B cell (primary cell): Measurements from ENCODE around the gene HSD17B14. TPM values are rescaled to one million over a fixed set of nuclear protein-coding genes. Genes with fewer than 3 reads are reported as not detected.

Experiments
- ATAC-seq: fragments of 200-7000 bp; cut with Tn5 transposase; one replicate; pipeline ENCODE4 v1.10.0; 2021; ENCODE audit warnings: low read depth, mild to moderate bottlenecking, moderate number of reproducible peaks, moderate library complexity
- CTCF ChIA-PET: fragments of 350-600 bp; sonication (Branson Sonifier 250); formaldehyde crosslinking; loops from one replicate; lab custom pipeline; 2021; ENCODE audit warnings: antibody characterized with exemption, inconsistent platforms; lab: Charles Lee
- POLR2A ChIA-PET: fragments of 350-600 bp; sonication (Branson Sonifier 250); formaldehyde crosslinking; loops from one replicate; lab custom pipeline; 2021; ENCODE audit warnings: antibody characterized with exemption; lab: Charles Lee
- DNase-seq: peaks from one replicate; pipeline ENCODE4 v3.0.0; 2013
- H2AFZ ChIP-seq: 2 replicates; pipeline ENCODE4 v1.6.1; 2012; ENCODE audit warnings: mild to moderate bottlenecking, low read depth, low read length; ENCODE audit not compliant: insufficient read depth, poor library complexity, severe bottlenecking
- H3K27ac ChIP-seq, 2 donors: 1 replicate in 1 of 2; 2 replicates in 1 of 2; pipeline ENCODE4 v1.5.1; 2012 to 2013; ENCODE audit warnings: low read length in 2 of 2, mild to moderate bottlenecking in 2 of 2, moderate library complexity in 1 of 2
- H3K27me3 ChIP-seq, 4 experiments: fragments of 200-600 bp in 1 of 4; sonication (generic) in 1 of 4; replicated peaks in 1 of 4; 1 replicate in 2 of 4; 2 replicates in 2 of 4; pipeline versions ENCODE4 v1.6.1 to v1.7.0; 2013 to 2016; ENCODE audit warnings: low read length in 3 of 4, mild to moderate bottlenecking in 2 of 4, mixed read lengths in 1 of 4, moderate library complexity in 1 of 4; ENCODE audit not compliant: insufficient read depth in 4 of 4, control insufficient read depth in 3 of 4; ENCODE audit errors: control extremely low read depth in 1 of 4
- H3K36me3 ChIP-seq, 2 experiments: replicated peaks in 1 of 2; 1 replicate in 1 of 2; 2 replicates in 1 of 2; pipeline versions ENCODE4 v1.6.1 to v1.7.1; 2013; ENCODE audit warnings: low read length in 1 of 2; ENCODE audit not compliant: insufficient read depth in 2 of 2, control insufficient read depth in 1 of 2; ENCODE audit errors: control extremely low read depth in 1 of 2, extremely low read depth in 1 of 2
- H3K4me1 ChIP-seq, 2 donors: fragments of 200-600 bp in 1 of 2; sonication (generic) in 1 of 2; 1 replicate in 1 of 2; 2 replicates in 1 of 2; pipeline versions ENCODE4 v1.5.1 to v1.6.1; 2013 to 2017; ENCODE audit warnings: low read length in 2 of 2; ENCODE audit not compliant: control insufficient read depth in 2 of 2, insufficient read depth in 2 of 2
- H3K4me2 ChIP-seq: replicated peaks from 2 replicates; pipeline ENCODE3; 2012; ENCODE audit warnings: mild to moderate bottlenecking, low read depth, low read length; ENCODE audit not compliant: poor library complexity, severe bottlenecking
- H3K4me3 ChIP-seq, 5 experiments: fragments of 200-600 bp in 1 of 5; sonication (generic) in 1 of 5; 1 replicate in 3 of 5; 2 replicates in 2 of 5; pipeline versions ENCODE4 v1.5.1 to v1.7.0; 2011 to 2016; ENCODE audit warnings: low read length in 4 of 5, mild to moderate bottlenecking in 4 of 5, low read depth in 2 of 5, control low read depth in 1 of 5, moderate library complexity in 1 of 5; ENCODE audit not compliant: insufficient read depth in 1 of 5; ENCODE audit errors: control extremely low read depth in 1 of 5, extremely low read depth in 1 of 5
- H3K79me2 ChIP-seq: fragments of 200-600 bp; sonication (generic); one replicate; pipeline ENCODE4 v1.6.0; 2016; ENCODE audit warnings: low read length; ENCODE audit not compliant: control insufficient read depth, insufficient read depth
- H3K9ac ChIP-seq: fragments of 200-600 bp; sonication (generic); 2 replicates; pipeline ENCODE4 v1.6.1; 2017; ENCODE audit warnings: mild to moderate bottlenecking, low read length, moderate library complexity
- H3K9me3 ChIP-seq, 3 donors: one replicate each; pipeline versions ENCODE4 v1.6.1 to v1.7.1; 2013; ENCODE audit warnings: low read length in 2 of 3; ENCODE audit not compliant: control insufficient read depth in 2 of 3, insufficient read depth in 1 of 3; ENCODE audit errors: control extremely low read depth in 1 of 3
- H4K20me1 ChIP-seq: 2 replicates; pipeline ENCODE4 v1.6.0; 2012; ENCODE audit warnings: mild to moderate bottlenecking, low read length; ENCODE audit not compliant: insufficient read depth, control insufficient read depth, poor library complexity, severe bottlenecking
- H3K27ac Mint-ChIP-seq: one replicate; pipeline ENCODE4 v1.8.0; 2021; ENCODE audit warnings: mixed read lengths
- H3K27me3 Mint-ChIP-seq: one replicate; pipeline ENCODE4 v1.8.0; 2021; ENCODE audit warnings: mixed read lengths
- H3K4me1 Mint-ChIP-seq: one replicate; pipeline ENCODE4 v1.8.0; 2021; ENCODE audit warnings: mixed read lengths
- H3K4me3 Mint-ChIP-seq: one replicate; pipeline ENCODE4 v1.8.0; 2021; ENCODE audit warnings: mixed read lengths
- H3K9me3 Mint-ChIP-seq: one replicate; pipeline ENCODE4 v1.8.0; 2022; ENCODE audit warnings: mixed read lengths; ENCODE audit not compliant: insufficient read depth
- CTCF ChIP-seq: fragments of 200-600 bp; IDR thresholded peaks from one replicate; pipeline ENCODE4 v1.8.0; 2022; ENCODE audit warnings: antibody characterized with exemption, mild to moderate bottlenecking
- EZH2 ChIP-seq: IDR thresholded peaks from 2 replicates; pipeline ENCODE4 v1.6.1; 2012; ENCODE audit warnings: borderline replicate concordance, low read depth, mild to moderate bottlenecking, moderate library complexity, low read length; ENCODE audit not compliant: insufficient read depth, poor library complexity, severe bottlenecking
- WGBS: methylation state at CpG from one replicate; pipeline ENCODE4 v1.1.5; 2013; ENCODE audit warnings: missing lambda C conversion rate; ENCODE audit not compliant: insufficient coverage; 5-methylcytosine and 5-hydroxymethylcytosine counted together
- intact Hi-C: fragments of 100-400 bp; cut with micrococcal nuclease; formaldehyde crosslinking; loops from one replicate; pipeline ENCODE4 v1.10.0; 2022
- polyA plus RNA-seq: library from polyadenylated mRNA; depleted of rRNA; stranded (reverse); fragments of >200 nt; gene quantifications from 2 replicates; pipeline ENCODE4 v1.2.3, GENCODE V29; 2012
- total RNA-seq, 2 donors: library from RNA; stranded (reverse); fragments of 120-200 nt in 1 of 2; gene quantifications; 1 replicate in 1 of 2; 2 replicates in 1 of 2; pipeline versions ENCODE4 v1.2.3 to v1.2.4, GENCODE V29; 2013 to 2022

Gene HSD17B14
- total and polyA plus RNA-seq, 2 donors (not counting 1 experiment from before 2014, with no cell fraction given), result 2.5 to 2.9 TPM

GRCh38 chr19:48805452-48805851 is 30.8 kb downstream of the HSD17B14 start:
- no peak overlapping the region for H3K4me2 ChIP-seq
- ATAC-seq (no peak), DNase-seq (no peak)
- peaks cover 19% of the 10 kb centered on the region for H3K4me1 Mint-ChIP-seq
- no peaks in the 10 kb centered on the region for H3K79me2 ChIP-seq
- peaks cover 6% of the 10 kb centered on the region for H4K20me1 ChIP-seq
- H3K27me3 Mint-ChIP-seq, result no peaks in the 10 kb centered on the region
- intact Hi-C loops, result no loop called here
- H3K4me1 ChIP-seq, result peaks cover 7 to 8% of the 10 kb centered on the region in 2 donors
- WGBS, result 93% methylated on average over 7 of the region's 15 CpGs
- no peak overlapping the region for H3K27ac ChIP-seq
- ChIA-PET POLR2A (no interaction called here), CTCF (interaction anchor here (1.3 kb wide), 1 partner anchor 10 kb away, joined by 3 read pairs; no protein-coding TSS in a partner anchor)
- H3K9me3 ChIP-seq, result peaks cover 0 to 5% (median 0%) of the 10 kb centered on the region in 3 donors
- no peaks in the 10 kb centered on the region for H3K36me3 ChIP-seq
- H3K4me3 Mint-ChIP-seq, result no peak overlapping the region
- no peak overlapping the region for H3K4me3 ChIP-seq
- no peak overlapping the region for H3K27ac Mint-ChIP-seq
- H3K27me3 ChIP-seq, result no peaks in the 10 kb centered on the region
- TF ChIP-seq CTCF, result no peak
- no peak for TF ChIP-seq EZH2
- H2AFZ ChIP-seq, result no peak overlapping the region
- no peak overlapping the region for H3K9ac ChIP-seq
- no peaks in the 10 kb centered on the region for H3K9me3 Mint-ChIP-seq

GRCh38 chr19:48804496-48804895 is 31.8 kb downstream of the HSD17B14 start:
- ATAC-seq (no peak), DNase-seq (no peak)
- Histone ChIP-seq H3K27ac (no peak overlapping the region), H3K79me2 (no peaks in the 10 kb centered on the region), H3K9ac (no peak overlapping the region), H3K36me3 (no peaks in the 10 kb centered on the region), H3K4me1 (no peaks in the 10 kb centered on the region), H3K4me3 (no peak overlapping the region), H3K27me3 (no peaks in the 10 kb centered on the region), H3K9me3 (peaks cover 0 to 5% (median 0%) of the 10 kb centered on the region in 3 donors), H3K4me2 (no peak overlapping the region), H2AFZ (no peak overlapping the region), H4K20me1 (peaks cover 6% of the 10 kb centered on the region)
- no peak for TF ChIP-seq CTCF
- TF ChIP-seq EZH2, result no peak
- WGBS, result 100% methylated on average over 3 of the region's 8 CpGs
- H3K4me3 Mint-ChIP-seq, result no peak overlapping the region
- ChIA-PET CTCF (interaction anchor here (1.3 to 1.4 kb wide), 2 partner anchors 9 to 38 kb away, joined by 3 read pairs; no protein-coding TSS in a partner anchor), POLR2A (no interaction called here)
- H3K27ac Mint-ChIP-seq, result no peak overlapping the region
- intact Hi-C loops, result no loop called here
- no peaks in the 10 kb centered on the region for H3K27me3 Mint-ChIP-seq
- no peaks in the 10 kb centered on the region for H3K9me3 Mint-ChIP-seq
- H3K4me1 Mint-ChIP-seq, result peaks cover 9% of the 10 kb centered on the region
